ENCODE data around the gene ZNF511. TPM values are rescaled to one million over a fixed set of nuclear protein-coding genes. Genes with fewer than 3 reads are reported as not detected.

The ZNF511 gene
- polyA plus RNA-seq, 2 donors, result 28.4 to 41.7 TPM

DNA sequence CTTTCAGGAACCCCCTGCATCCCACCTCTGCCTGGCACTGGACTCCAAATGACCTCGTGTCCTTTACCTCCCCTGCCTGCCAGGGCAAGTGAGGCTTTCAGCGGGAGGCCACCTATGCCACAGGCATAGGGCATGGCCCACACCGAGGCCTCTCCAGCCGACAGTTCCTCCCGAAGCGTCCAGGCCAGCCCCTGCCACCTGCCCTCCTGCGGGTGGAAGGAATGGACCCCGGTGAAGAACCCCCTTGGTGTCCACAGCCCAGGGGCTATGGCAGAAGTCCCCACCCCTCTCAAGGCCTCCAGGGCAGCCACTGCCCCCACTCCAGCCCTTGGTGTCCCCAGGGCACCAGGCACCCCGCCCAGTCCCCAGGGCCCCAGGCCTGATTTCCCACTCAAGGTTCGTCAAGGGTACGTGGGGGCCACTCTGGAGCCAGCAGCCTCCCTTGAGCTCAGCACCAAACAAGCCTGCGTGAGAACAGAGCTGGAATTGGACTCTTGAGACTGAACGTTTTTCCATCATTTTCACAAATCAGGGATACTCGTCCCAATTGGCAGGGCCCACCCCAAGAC, 46.0 kb downstream of the ZNF511 start:
- H3K36me3 ChIP-seq (ENCODE audit: control insufficient read depth in 2 of 2, insufficient read depth in 2 of 2, low read length in 1 of 2), result no peaks in the 10 kb centered on the region
- no peaks in the 10 kb centered on the region for H3K9me3 ChIP-seq (ENCODE audit: control insufficient read depth in 2 of 2, insufficient read depth in 1 of 2, low read depth in 1 of 2, low read length in 1 of 2)
- no peak overlapping the region for H3K27ac ChIP-seq (ENCODE audit: low read depth in 2 of 2, low read length in 1 of 2)
- peaks cover 0 to 11% of the 10 kb centered on the region in 2 donors for H3K4me1 ChIP-seq (ENCODE audit: control insufficient read depth in 2 of 2, insufficient read depth in 2 of 2, low read length in 1 of 2)
- no peak overlapping the region for H3K4me3 ChIP-seq (ENCODE audit: low read depth in 1 of 2, low read length in 2 of 2)
- 93 to 94% methylated on average over 14 of the region's 14 CpGs for WGBS, 2 donors
- no peaks in the 10 kb centered on the region for H3K27me3 ChIP-seq (ENCODE audit: control insufficient read depth in 1 of 2, insufficient read depth in 2 of 2, low read length in 2 of 2)

DNA sequence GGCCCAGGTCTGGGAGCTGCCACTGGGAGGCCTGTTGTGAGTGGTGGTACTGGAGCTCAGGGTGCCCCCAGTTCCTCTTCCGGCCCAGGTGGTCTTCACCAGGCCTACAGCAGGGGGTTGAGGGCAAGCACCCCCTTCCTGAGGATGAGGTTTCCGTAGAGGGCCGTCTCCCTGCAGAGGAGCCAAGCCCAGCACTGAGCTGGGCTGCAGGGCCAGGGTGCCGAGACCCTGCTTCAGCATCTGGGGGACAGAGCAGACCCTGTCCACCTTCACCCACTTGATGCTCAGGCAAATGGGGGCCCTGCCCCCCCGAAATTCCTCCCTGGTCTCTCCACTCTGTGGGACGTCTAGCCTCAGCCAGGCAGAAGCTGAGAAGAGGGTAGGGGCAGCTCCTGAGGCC, 46.6 kb downstream of the ZNF511 start:
- Histone ChIP-seq H3K36me3 (ENCODE audit: control insufficient read depth in 2 of 2, insufficient read depth in 2 of 2, low read length in 1 of 2) (no peaks in the 10 kb centered on the region), H3K4me3 (ENCODE audit: low read depth in 1 of 2, low read length in 2 of 2) (no peak overlapping the region), H3K4me1 (ENCODE audit: control insufficient read depth in 2 of 2, insufficient read depth in 2 of 2, low read length in 1 of 2) (peaks cover 0 to 11% of the 10 kb centered on the region in 2 donors), H3K9me3 (ENCODE audit: control insufficient read depth in 2 of 2, insufficient read depth in 1 of 2, low read depth in 1 of 2, low read length in 1 of 2) (no peaks in the 10 kb centered on the region), H3K27me3 (ENCODE audit: control insufficient read depth in 1 of 2, insufficient read depth in 2 of 2, low read length in 2 of 2) (no peaks in the 10 kb centered on the region), H3K27ac (ENCODE audit: low read depth in 2 of 2, low read length in 1 of 2) (no peak overlapping the region)
- WGBS, 2 donors, result 93 to 98% methylated on average over 6 of the region's 6 CpGs

DNA sequence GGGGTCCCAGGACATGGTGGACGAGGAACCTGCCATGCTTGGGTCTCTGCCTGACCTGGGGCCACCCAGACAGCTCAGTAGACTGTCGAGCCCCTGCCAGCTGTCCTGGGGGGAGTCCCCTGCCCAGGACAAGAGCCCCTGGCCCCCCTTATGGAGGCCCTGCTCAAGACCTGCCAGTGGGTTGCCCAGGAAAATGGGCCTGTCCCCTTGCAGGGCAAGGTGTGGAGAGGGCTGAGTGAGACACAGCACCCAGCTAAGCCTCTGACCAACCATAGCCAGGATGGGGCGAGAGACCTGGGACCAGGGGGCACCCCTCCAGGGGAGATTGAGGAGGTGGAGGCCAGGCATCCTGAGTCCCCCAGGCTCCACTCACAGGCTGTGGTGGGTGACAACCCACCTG, 47.3 kb downstream of the ZNF511 start:
- no peak overlapping the region for H3K27ac ChIP-seq (ENCODE audit: low read depth in 2 of 2, low read length in 1 of 2)
- no peak overlapping the region for H3K4me3 ChIP-seq (ENCODE audit: low read depth in 1 of 2, low read length in 2 of 2)
- no peaks in the 10 kb centered on the region for H3K36me3 ChIP-seq (ENCODE audit: control insufficient read depth in 2 of 2, insufficient read depth in 2 of 2, low read length in 1 of 2)
- H3K27me3 ChIP-seq (ENCODE audit: control insufficient read depth in 1 of 2, insufficient read depth in 2 of 2, low read length in 2 of 2), result no peaks in the 10 kb centered on the region
- WGBS, 2 donors, result 96% methylated on average over 3 of the region's 3 CpGs
- no peaks in the 10 kb centered on the region for H3K9me3 ChIP-seq (ENCODE audit: control insufficient read depth in 2 of 2, insufficient read depth in 1 of 2, low read depth in 1 of 2, low read length in 1 of 2)
- peaks cover 0 to 14% of the 10 kb centered on the region in 2 donors for H3K4me1 ChIP-seq (ENCODE audit: control insufficient read depth in 2 of 2, insufficient read depth in 2 of 2, low read length in 1 of 2)

DNA sequence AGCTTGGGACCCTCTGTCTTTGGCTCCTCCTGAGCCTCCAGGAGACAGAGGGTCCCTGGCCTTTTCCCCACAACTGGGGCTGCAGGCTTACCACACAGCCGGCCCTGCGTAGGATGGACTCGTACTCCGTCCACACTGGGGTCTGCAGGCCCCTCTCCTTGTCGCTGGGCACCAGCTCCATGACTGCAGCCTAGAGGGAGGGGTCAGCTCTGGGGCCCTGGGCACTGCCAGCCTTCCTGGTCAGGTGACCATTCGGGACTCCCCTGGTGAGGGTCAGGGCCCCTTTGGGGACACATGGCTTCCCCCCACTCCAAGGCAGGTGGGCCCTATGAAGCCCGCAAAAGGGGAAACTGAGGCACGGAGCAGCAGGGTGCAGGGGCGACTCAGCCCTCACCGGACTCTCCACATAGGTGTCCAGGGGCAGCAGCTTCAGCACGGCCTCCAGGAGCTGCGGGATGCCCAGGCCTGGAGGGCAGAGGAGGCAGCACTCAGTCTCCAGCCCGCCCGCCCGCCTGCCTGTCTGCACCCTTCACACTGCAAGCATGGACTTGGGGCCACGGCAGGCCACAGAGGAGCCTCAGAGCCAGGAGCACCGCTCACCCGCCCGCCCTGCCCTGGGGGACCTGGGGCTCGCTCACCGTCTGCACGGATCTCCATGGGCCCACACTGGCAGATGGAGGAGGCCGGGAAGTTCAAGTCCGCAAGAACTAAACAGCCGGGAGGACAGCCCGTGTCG, 48.0 kb downstream of the ZNF511 start:
- Histone ChIP-seq H3K27ac (ENCODE audit: low read depth in 2 of 2, low read length in 1 of 2) (no peak overlapping the region), H3K36me3 (ENCODE audit: control insufficient read depth in 2 of 2, insufficient read depth in 2 of 2, low read length in 1 of 2) (no peaks in the 10 kb centered on the region), H3K4me3 (ENCODE audit: low read depth in 1 of 2, low read length in 2 of 2) (peak overlapping the region; percentile 49 to 64)

DNA sequence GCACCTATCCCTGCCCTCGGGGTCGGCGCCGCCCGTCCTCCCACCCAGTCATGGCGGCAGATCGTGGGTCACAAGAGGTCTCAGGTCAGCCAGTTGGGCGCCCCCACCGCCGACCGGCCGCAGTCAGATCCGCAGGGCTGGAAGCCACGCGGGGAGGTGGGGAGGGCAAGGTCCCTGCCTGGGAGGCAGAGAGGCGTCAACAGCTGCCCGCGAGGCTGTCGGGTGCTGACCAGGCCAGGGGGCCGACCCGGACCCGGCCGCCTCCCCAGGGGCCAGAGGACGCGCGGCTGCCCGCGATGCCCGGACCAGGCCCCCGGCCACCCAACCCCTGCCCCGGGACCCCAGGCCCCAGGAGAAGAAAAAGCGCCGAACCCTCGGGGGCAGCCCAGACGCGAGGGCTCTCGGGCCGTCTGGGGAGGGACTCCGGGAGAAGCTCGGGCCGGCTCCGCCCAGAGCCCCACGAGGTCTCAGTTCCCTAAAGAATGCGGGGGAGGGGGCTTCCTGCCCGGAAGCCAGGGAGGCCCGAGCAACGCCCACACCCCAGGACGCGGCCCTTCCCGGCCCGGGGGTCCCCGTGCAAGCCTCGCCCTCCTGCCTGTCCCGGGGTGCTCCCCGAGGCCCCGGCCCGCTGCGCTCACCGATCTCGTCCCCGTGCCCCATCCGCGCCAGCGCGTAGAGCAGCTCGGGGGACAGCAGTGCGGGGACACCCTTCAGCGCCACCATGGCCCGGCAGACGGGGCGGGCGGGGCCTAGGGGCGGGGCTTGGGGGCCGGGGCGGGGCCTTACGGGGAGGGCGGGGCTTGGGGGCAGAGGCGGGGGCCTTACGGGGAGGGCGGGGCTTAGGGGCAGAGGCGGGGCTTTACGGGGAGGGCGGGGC, 48.8 kb downstream of the ZNF511 start, which contains the start of gene FUOM:
Gene FUOM (minus strand): TSS at position 735 of the 877 bp plus-strand sequence. CDS start 12 bp downstream, at position 723.
- H3K36me3 ChIP-seq (ENCODE audit: control insufficient read depth in 2 of 2, insufficient read depth in 2 of 2, low read length in 1 of 2), result peaks cover 0 to 6% of the 10 kb centered on the region in 2 donors
- peak within 1 kb of the TSS in 1 of 2 donors; percentile 13 for H3K27ac ChIP-seq (ENCODE audit: low read depth in 2 of 2, low read length in 1 of 2)
- no peaks in the 10 kb centered on the region for H3K9me3 ChIP-seq (ENCODE audit: control insufficient read depth in 2 of 2, insufficient read depth in 1 of 2, low read depth in 1 of 2, low read length in 1 of 2)
- H3K27me3 ChIP-seq (ENCODE audit: control insufficient read depth in 1 of 2, insufficient read depth in 2 of 2, low read length in 2 of 2), result no peaks in the 10 kb centered on the region
- WGBS, 2 donors, result 3 to 4% methylated on average over 61 to 83 of the region's 83 CpGs
- H3K4me3 ChIP-seq (ENCODE audit: low read depth in 1 of 2, low read length in 2 of 2), result peak within 1 kb of the TSS; percentile 49 to 64
- peaks cover 0 to 14% of the 10 kb centered on the region in 2 donors for H3K4me1 ChIP-seq (ENCODE audit: control insufficient read depth in 2 of 2, insufficient read depth in 2 of 2, low read length in 1 of 2)

More for the DNA sequence above, 48.0 kb downstream of the ZNF511 start:
- Histone ChIP-seq H3K27me3 (ENCODE audit: control insufficient read depth in 1 of 2, insufficient read depth in 2 of 2, low read length in 2 of 2) (no peaks in the 10 kb centered on the region), H3K9me3 (ENCODE audit: control insufficient read depth in 2 of 2, insufficient read depth in 1 of 2, low read depth in 1 of 2, low read length in 1 of 2) (no peaks in the 10 kb centered on the region), H3K4me1 (ENCODE audit: control insufficient read depth in 2 of 2, insufficient read depth in 2 of 2, low read length in 1 of 2) (peaks cover 0 to 14% of the 10 kb centered on the region in 2 donors)
- 46 to 49% methylated on average over 25 to 27 of the region's 27 CpGs for WGBS, 2 donors

DNA sequence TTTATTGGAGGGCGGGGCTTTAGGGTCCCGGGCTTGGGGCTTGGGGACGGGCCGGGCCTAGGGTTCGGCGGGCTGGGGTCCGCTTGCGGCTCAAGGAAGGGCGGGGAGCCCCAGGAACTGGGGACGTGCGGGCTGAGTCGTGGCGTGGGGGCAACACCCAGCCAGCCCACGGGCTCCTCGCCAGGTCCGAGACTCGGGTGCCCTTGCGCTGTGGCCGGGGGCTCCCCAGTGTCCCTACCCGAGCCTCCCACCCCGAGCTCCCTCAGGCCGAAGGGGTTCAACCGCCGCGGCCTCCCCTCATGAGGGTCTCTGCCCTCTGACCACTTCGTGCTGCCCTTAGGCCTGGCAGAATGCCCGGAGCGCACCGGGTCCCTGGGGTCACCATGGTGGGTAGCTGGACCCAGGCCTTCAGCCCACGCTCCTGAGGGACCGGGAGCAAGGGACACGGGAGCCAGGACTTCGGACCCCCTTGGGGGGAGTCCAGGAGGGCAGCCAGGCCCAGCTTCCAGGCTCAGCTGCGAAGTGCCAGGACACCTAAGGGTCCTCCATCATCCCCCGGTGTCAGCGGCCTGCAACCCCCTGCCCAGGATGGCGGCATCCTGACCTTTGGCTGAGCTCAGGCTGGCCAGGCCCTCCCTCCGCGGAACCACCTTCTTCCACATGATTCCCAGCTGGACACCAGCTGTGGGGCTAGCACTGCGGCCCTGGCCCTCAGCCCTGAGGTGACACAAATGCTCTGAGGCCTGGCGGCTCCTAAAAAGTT, 49.6 kb downstream of the ZNF511 start:
- Histone ChIP-seq H3K36me3 (ENCODE audit: control insufficient read depth in 2 of 2, insufficient read depth in 2 of 2, low read length in 1 of 2) (peaks cover 0 to 12% of the 10 kb centered on the region in 2 donors), H3K27ac (ENCODE audit: low read depth in 2 of 2, low read length in 1 of 2) (no peak overlapping the region), H3K4me1 (ENCODE audit: control insufficient read depth in 2 of 2, insufficient read depth in 2 of 2, low read length in 1 of 2) (peaks cover 0 to 14% of the 10 kb centered on the region in 2 donors), H3K27me3 (ENCODE audit: control insufficient read depth in 1 of 2, insufficient read depth in 2 of 2, low read length in 2 of 2) (no peaks in the 10 kb centered on the region), H3K9me3 (ENCODE audit: control insufficient read depth in 2 of 2, insufficient read depth in 1 of 2, low read depth in 1 of 2, low read length in 1 of 2) (no peaks in the 10 kb centered on the region), H3K4me3 (ENCODE audit: low read depth in 1 of 2, low read length in 2 of 2) (no peak overlapping the region)
- WGBS, 2 donors, result 80 to 84% methylated on average over 39 to 41 of the region's 41 CpGs

DNA sequence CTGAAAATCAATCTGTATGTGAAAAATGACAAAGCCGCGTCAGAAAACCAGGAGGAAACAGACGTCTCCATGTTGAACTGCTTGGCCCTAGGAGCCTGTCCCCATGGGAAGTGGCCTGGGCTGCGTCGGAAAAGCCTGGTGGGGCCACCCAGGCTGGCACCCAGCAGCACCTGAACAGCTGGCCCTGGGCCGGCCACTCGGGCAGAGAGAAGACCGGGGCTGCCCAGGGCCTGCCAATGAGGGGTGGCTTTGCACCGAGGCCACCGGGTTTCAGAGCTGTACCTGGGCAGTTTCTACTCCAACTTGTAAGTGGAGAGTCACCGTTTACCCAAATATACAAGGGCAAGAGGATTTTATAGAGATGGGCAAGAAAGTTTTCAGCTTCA, 50.2 kb downstream of the ZNF511 start:
- 85 to 87% methylated on average over 9 to 11 of the region's 11 CpGs for WGBS, 2 donors
- Histone ChIP-seq H3K27me3 (ENCODE audit: control insufficient read depth in 1 of 2, insufficient read depth in 2 of 2, low read length in 2 of 2) (no peaks in the 10 kb centered on the region), H3K27ac (ENCODE audit: low read depth in 2 of 2, low read length in 1 of 2) (no peak overlapping the region), H3K36me3 (ENCODE audit: control insufficient read depth in 2 of 2, insufficient read depth in 2 of 2, low read length in 1 of 2) (peaks cover 0 to 12% of the 10 kb centered on the region in 2 donors), H3K4me1 (ENCODE audit: control insufficient read depth in 2 of 2, insufficient read depth in 2 of 2, low read length in 1 of 2) (peaks cover 0 to 14% of the 10 kb centered on the region in 2 donors), H3K4me3 (ENCODE audit: low read depth in 1 of 2, low read length in 2 of 2) (no peak overlapping the region), H3K9me3 (ENCODE audit: control insufficient read depth in 2 of 2, insufficient read depth in 1 of 2, low read depth in 1 of 2, low read length in 1 of 2) (no peaks in the 10 kb centered on the region)

DNA sequence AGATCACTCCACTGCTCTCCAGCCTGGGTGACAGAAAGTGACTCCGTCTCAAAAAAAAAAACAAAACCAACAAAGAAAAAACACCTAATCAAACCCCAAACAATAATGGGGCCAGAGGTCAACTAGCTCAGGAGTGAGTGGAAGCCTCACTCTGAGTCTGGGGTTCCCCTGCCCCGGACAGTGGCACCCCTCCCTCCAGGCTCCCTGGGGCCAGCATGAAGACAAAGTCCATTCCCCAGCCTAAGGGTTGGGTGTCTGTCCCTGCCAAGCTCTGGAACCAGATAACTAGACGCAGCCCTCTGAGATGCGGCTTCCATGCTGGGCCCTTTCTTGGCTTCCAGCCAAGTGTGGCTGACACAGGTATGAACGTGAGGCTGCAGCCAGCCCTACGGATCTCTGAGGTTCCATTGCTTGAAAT, 50.8 kb downstream of the ZNF511 start:
- Histone ChIP-seq H3K27me3 (ENCODE audit: control insufficient read depth in 1 of 2, insufficient read depth in 2 of 2, low read length in 2 of 2) (no peaks in the 10 kb centered on the region), H3K4me1 (ENCODE audit: control insufficient read depth in 2 of 2, insufficient read depth in 2 of 2, low read length in 1 of 2) (peaks cover 0 to 14% of the 10 kb centered on the region in 2 donors), H3K4me3 (ENCODE audit: low read depth in 1 of 2, low read length in 2 of 2) (no peak overlapping the region), H3K36me3 (ENCODE audit: control insufficient read depth in 2 of 2, insufficient read depth in 2 of 2, low read length in 1 of 2) (peaks cover 0 to 12% of the 10 kb centered on the region in 2 donors), H3K9me3 (ENCODE audit: control insufficient read depth in 2 of 2, insufficient read depth in 1 of 2, low read depth in 1 of 2, low read length in 1 of 2) (no peaks in the 10 kb centered on the region), H3K27ac (ENCODE audit: low read depth in 2 of 2, low read length in 1 of 2) (no peak overlapping the region)
- WGBS, 2 donors, result 38 to 40% methylated on average over 6 of the region's 6 CpGs

All from esophagus (tissue), 2 donors.